Stimulated activated CD4-positive, alpha-beta T cell treated with anti-CD3 and anti-CD28 coated beads, TNF-alpha, amount 100 ng/mL, for 48 hours (primary cell): Measurements from ENCODE around the gene CHN2.
"Not testable (repeated sequence)": the region's sequence is repeated elsewhere in the genome, so short reads cannot be mapped to it uniquely, and the experiment has no call there.

Experiments
- DNase-seq, 3 donors: peaks; one replicate each; pipeline ENCODE4 v3.0.0-alpha.2; 2020; ENCODE audit warnings: low read depth in 3 of 3

Gene CHN2

DNA sequence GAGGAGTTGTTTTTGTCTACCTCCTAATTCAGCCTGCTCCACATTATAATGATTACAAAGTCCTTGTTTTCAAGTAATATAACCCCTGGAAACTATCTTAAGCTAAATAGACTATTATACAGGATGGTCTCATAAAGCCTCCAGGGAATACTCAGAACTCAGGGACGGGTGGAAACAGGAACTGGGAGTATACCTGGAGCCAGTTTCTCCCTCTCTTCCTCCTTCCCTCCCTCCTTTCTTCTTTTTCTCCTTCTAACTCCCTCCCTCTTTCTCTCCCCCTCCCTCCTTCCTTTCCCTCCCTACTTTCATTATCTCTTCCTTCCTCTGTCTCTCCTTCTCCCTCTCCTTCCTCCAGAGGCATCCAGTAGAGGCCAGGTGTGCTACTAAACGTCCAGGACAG, 292.8 kb downstream of the CHN2 start:
- no peak for DNase-seq

DNA sequence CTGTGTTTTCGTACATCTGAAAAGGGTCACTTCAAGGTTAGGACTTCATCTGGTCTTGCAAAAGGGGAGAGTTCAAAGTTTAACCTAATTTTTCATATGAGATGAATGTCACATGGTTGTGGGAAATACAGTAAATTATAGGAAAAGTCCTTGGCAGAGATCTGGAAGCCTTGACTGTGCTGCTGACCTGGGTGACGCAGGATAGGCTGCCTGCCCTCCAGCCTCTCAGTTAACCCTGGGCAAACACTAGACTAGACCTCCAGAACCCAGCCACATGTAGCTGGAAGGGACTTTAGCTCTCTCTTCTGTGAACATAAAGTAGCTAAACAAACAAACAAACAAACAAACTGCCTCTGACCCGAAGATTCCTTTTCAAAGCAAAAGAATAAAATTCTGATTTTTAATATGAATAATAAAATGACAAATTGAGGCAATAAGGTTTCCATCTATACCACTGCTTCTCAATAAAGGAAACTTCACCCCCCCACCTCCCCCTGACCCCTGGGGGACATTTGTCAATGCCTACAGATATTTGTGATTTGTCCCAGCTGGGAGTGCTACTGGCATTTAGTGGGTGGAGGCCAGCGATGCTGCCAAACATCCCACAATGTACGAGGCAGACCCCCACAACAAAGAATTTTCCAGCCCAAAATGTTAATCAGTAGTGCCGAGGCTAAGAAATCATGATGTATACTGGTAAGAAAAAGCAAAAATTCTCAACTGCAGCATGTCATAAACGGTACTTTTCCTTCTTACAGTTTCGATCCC, 293.8 kb downstream of the CHN2 start:
- DNase-seq: no peak

DNA sequence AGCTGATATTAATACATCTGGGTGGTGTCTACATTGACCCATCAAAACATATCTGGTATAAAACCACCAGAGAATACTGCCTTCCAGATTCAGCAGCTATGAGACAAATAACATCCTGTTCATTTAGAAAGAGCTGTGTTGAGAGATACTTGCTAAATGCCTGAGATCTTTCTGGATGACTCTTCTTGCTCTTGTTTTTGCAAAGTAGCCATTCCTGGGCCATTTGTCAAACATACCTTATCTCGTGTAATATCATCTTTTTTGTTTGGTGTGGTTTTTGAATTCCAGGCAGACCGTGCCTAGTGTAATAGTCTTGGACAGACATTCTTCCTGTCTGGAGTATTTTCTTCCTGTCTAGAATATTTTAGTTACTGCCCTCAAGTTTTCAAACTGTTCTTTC, 294.4 kb downstream of the CHN2 start:
- DNase-seq: no peak

DNA sequence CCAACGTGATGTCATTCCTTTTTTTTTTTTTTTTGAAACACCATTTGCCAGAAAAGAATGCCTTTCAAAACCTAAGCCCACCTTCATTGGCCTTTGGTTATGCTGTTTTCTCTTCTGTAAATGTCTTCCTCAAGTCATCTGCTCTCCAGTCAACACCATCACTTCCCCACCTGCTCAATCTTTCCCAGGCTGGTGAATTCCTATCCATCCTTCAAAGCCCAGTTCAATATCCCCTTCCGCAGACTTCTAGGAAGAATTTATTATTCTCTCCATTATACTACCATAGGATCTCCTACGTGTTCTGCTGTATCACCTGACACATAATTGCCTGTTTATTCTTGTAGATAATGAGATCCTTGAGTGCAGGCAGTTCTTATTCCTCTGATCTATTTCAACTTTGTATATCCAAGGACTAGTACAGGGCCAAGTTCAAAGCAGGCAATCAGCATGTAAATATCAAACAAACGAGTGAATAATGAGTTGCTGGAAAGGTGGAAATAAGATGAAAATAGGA, 295.6 kb downstream of the CHN2 start:
- no peak for DNase-seq

DNA sequence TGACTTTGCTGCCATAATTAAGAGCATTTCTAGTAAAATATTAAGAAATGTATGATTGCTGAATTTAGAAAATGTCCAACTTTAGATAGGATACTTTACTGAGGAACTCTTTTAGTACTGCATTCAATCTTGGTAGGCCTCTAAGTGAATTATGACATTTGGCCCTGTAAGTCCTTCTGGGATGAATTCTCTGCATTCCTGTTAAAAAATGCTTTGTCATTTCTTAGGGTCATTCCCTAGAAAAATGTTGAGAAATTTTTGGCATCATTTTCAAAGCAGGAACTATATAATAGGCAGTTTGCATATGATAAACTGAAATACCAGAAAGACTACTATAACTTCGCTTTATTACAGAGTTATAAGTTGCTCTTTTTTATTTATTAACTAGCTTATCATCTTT, 299.8 kb downstream of the CHN2 start:
- DNase-seq: no peak

DNA sequence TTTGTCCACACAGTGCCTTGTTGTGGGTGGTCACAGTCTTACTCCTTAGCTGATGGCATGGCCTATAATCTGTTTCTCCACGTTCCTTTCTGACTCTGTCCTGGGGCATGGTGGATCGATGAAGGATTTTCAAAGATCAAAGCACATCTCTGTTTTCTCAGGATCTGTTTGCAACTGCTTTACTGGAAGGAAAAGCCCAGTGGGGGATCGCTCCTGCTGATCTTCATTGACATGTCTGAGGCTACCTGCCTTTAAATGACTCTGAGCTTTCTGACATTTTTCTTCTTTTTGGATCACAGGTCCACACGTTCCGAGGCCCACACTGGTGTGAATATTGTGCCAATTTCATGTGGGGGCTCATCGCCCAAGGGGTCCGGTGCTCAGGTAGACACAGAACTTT, 301.1 kb downstream of the CHN2 start:
- no peak for DNase-seq

DNA sequence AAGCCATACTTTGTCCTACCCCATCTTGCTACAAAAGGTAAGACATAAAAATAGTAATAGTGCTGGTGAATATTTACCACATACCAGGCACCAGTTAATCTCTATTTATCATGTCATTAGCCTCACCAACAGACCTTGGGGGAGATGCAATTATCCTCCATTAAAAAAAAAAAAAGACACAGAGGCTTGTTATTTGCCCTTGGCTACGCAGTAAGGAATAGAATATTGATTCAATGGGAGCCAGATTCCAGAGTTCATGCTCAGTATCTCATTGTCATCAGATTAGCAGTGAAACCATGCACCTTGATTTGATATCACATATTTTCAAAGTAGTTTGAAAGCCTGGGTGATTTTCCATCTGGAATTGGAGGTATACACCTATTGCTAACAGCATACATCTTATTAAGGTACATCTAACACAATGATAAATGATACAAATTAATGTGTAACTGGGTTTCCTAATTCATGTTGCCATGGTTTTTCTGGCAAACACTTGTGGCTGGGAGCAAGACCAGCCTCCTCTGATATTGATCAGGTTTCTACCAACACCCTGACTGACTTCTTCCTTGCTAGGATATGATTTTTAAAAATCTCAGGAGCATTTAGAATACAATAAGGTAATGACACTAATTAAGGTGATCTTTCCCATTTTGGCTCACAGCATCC, 301.9 kb downstream of the CHN2 start:
- DNase-seq: no peak

DNA sequence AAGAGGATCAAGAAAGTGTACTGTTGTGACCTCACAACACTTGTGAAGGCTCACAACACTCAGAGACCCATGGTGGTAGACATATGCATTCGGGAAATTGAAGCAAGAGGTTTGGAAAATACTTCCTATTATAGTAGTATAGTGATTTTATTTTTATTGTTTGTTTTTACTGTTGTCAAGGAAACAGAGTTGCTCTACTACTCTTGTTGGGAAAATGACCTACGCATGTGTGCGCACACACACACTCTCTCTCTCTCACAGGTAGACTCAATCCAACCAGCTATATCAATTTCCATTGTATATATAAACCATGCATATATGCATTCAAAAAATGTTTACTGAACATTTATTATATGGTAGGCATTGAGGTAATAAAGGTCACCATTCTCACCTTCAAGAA, 305.4 kb downstream of the CHN2 start:
- no peak for DNase-seq

DNA sequence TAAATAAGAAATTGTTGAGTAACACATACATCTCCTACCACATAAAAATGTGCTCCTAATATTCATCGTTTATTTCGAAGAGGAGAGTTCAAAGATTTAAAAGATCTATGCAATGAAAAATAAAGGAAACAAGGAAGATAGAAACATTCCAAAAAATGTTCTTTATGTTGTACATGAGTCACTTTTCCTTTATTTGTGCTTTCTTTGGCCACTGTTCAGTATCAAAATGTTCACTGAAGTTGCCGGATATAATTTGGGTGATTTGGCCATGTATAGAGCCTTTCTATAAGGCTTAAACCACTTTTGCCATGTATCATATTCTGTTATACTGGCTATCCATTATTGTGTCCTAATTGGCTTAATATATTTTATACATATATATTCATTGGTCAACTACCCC, 306.1 kb downstream of the CHN2 start:
- no peak for DNase-seq

DNA sequence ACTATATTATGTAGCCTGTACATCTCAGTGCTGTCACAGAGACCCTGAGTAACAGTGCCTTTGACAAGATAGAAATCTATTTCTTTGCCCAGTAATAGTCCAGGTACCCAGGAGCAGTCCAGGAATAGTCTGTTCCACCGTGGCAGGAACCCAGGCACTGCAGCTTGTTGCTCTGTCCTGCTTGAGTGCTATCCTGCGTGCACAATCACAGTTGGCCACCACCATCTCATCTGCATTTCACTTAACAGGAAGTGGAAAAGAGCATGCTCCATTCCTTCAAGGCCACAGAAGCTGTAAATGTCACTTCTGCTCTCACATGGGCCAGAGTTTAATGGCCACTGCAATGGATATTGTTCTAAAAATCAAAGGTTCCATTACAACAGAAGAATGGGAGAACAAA, 307.6 kb downstream of the CHN2 start:
- no peak for DNase-seq

DNA sequence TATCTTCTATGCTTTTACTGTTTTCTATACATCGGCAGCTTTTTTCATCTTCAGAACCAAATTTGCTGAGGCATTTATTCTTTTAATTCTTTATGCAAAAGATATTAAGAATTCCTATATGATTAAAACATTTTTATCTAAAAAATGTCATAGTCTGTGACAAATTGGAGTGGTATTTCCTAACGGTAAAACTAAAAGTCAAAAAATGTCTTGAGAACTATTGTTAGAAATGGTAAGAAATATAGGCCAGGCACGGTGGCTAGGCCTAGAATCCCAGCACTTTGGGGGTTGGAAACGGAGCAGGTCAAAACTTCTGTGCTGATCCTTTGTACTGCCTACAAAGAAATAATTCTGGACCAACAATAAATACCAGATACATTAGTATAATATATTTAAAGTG, 311.4 kb downstream of the CHN2 start:
- no peak for DNase-seq

DNA sequence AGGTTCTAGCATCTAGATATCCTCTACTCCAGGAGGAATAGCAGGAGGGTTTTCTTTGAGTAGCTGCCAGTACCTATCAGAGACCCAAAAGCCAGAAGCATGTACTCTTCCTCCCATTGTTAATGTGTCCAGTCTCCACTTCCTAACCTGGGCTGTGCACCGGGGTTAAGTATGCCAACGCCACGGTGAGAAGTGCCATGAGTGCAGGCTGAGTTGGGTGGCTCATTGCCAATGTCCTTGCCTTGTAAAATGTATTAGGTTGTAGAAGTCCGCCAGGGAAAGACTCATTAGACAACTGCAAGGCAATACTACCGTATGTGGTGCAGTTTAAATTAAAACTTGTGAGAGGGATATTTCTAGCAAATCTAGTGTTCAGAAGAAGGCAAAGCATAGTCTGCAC, 314.0 kb downstream of the CHN2 start:
- DNase-seq: no peak

DNA sequence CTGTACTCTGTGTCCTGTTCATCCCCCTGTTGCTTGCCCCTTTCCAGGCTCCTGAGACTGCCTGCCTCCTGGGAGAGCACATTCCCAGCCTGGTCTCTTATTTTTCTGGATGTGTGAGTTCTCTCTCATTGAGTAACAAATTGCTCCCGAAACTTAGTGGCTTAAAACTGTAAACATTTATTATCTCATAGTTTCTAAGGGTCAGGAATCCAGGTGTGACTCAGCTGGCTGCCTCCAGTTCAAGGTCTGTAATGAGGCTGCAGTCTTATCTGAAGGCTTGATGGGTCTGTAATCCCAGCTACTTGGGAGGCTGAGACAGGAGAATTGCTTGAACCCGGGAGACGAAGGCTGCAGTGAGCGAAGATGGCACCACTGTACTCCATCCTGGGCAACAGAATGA, 315.5 kb downstream of the CHN2 start:
- DNase-seq: no peak

DNA sequence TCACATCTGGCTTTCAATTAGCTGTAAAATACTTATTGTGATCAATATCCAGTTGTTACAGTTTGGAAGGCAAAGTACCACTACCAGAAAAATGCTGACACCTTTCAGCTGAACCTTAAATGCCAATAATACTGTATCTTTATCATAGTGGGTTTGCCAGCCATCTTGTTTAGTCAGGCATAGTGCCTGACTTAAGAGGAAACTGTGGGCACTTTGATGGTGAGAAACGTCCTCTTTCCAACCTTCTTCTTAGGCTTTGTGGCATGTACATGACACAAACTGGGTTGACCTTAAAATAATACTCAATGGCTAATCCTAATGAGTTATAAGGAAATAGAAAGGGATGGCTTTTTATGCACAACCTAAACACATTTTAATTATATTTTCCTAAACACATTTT, 316.8 kb downstream of the CHN2 start:
- DNase-seq: no peak

DNA sequence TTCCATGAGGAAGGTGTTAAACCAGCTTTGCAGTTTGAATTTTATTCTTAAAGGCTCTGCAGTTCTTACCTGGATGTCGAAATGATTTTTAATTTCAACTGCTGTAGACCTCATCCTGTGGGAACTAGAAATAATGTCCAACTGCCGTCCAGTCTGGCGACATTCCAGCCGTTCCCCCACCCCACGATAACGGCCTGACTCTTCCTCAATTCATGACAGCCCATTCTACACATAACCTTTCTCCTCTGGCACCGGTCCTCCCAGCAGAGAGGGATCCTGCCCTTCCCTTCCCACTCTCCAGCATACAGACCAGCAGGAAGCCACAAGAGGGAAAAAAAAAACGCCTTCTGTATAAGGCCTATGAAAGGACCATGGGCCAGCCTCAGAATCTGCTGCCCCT, 317.3 kb downstream of the CHN2 start:
- no peak for DNase-seq

DNA sequence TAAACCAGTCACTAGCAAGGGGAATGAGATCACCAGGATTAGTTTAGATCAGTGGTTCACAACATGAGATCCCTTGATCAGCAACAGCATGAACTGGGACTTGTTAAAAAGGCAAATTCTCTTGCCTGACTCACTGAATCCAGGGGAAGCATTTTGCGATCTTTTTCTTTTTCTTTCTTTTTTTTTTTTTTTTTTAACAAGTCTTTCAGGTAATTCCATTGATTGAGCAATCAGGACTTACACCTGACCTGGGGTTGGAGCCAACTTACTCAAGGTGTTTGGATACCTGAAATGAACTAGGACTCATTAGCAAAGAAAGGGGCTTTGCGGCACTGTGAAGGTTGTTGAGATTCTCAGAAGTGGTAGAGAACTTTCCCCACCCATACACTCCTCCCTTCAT, 321.9 kb downstream of the CHN2 start:
- no peak for DNase-seq

DNA sequence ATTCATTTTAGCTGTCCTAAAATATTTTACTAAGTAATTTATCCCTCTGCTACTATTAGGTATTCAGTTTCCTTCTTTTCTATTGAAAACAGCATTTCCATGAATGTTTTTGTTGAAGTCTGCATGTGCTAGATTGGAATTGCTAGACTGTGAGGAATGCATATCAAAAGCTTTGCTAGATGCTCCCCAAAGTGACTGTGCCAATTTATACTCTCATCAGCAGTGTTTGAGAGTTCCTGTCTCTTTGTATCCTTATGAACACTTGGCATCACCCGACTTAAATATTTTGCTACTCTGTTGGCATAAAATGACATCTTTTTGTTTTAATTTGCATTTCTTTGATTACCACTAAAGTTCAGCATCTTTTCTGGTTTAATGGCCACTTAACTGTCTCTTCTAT, 324.0 kb downstream of the CHN2 start:
- no peak for DNase-seq

DNA sequence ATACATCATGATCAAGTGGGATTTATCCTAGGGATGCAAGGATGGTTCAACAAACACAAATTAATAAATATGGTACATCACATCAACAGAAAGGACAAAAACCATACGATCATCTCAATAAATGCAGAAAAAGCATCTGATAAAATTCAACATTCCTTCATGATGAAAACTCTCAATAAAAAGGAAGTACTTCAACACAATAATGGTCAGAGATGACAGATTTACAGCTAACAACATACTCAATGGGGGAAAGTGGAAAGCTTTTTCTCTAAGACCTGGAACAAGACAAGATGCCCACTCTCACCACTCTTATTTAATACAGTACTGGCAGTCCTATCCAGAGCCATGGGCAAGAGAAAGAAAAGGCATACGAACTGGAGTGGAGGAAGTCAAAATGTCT, 329.2 kb downstream of the CHN2 start:
- DNase-seq: no peak

DNA sequence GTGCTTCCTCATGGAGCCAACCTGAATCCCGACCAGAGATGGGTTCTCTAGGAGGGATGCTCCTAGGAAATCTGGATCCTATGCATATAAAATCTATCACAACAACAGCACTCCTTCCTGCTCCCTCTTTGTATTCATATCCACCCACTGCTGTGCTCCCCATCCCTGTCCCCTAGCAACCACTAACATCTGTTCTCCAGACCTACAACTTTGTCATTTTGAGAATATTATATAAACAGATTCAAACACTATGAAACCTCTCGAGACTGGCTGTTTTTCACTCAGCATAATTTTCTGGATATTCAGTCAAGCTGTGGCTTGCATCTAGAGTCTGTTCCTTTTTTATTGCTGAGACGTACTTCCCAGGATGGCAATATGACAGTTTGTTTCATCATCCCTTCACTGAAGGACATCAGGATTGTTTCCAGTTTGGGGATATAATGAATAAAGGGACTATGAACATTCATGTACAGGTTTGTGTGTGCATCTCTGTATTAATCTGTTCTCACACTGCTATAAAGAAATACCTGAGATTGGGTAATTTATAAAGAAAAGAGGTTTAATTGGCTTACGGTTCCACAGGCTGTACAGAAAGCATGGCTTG, 333.0 kb downstream of the CHN2 start:
- no peak for DNase-seq

DNA sequence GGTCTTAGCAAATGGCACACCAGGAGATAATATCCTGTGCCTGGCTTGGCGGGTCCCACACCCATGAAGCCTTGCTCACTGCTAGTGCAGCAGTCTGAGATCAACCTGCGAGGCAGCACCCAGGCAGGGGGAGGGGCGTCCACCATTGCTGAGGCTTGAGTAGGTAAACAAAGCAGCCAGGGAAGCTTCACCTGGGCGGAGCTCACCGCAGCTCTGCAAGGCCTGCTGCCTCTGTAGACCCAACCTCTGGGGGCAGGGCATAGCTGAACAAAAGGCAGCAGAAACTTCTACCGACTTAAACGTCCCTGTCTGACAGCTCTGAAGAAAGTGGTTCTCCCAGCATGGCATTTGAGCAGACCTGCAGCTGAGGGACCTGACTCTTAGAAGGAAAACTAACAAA, 334.0 kb downstream of the CHN2 start:
- not testable (repeated sequence) for DNase-seq
